ENCODE measurements around the gene DAPK1. TPM values are rescaled to one million over a fixed set of nuclear protein-coding genes. Genes with fewer than 3 reads are reported as not detected.

The DAPK1 gene
- total and polyA plus RNA-seq, 2 donors: 28.1 to 35.5 TPM

GRCh38 chr9:87580941-87581438, 83.3 kb downstream of the DAPK1 start:
- Histone ChIP-seq H3K27me3 (ENCODE audit: control insufficient read depth in 2 of 2, insufficient read depth in 1 of 2, low read length in 1 of 2) (no peaks in the 10 kb centered on the region), H3K4me3 (ENCODE audit: low read length in 2 of 2) (no peak overlapping the region), H3K36me3 (ENCODE audit: control insufficient read depth in 2 of 2, insufficient read depth in 2 of 2, low read length in 1 of 2) (peaks cover 4 to 14% of the 10 kb centered on the region in 2 donors), H3K27ac (ENCODE audit: low read depth in 1 of 2, low read length in 1 of 2) (peak overlapping the region in 1 of 2 donors; percentile 73), H3K4me1 (ENCODE audit: control insufficient read depth in 2 of 2, insufficient read depth in 2 of 2, low read length in 2 of 2) (peaks cover 9 to 35% of the 10 kb centered on the region in 2 donors), H3K9me3 (ENCODE audit: control insufficient read depth in 2 of 2, insufficient read depth in 1 of 2, low read length in 1 of 2) (no peaks in the 10 kb centered on the region)
- WGBS: 94% methylated on average over 10 of the region's 10 CpGs
- DNase-seq (ENCODE audit: low read depth in 6 of 9, low spot score in 9 of 9): peak in 1 of 9 donors; percentile 49

DNA sequence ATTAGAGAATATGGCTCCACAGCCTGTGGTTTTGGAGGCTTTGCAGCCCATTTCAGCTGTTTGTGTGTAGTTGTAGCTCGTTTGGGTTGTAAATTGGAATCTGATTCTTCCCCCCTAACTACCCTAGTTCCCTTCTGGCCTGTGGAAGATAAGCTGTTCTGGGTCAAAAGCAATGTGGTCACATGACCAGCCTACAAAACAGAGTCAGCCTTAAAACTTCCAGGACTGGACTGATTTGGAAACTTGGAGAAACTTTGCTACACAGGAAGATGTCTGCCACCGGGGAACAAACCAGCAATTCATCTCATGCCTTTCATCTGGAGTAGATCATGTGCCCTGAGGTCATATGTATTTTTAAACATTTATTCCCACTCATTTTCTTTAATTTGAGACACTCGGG, 83.8 kb downstream of the DAPK1 start:
- WGBS: 66% methylated on average over 3 of the region's 3 CpGs
- Histone ChIP-seq H3K4me1 (ENCODE audit: control insufficient read depth in 2 of 2, insufficient read depth in 2 of 2, low read length in 2 of 2) (peaks cover 9 to 35% of the 10 kb centered on the region in 2 donors), H3K4me3 (ENCODE audit: low read length in 2 of 2) (no peak overlapping the region), H3K27ac (ENCODE audit: low read depth in 1 of 2, low read length in 1 of 2) (peak overlapping the region in 1 of 2 donors; percentile 73), H3K36me3 (ENCODE audit: control insufficient read depth in 2 of 2, insufficient read depth in 2 of 2, low read length in 1 of 2) (peaks cover 4 to 14% of the 10 kb centered on the region in 2 donors), H3K27me3 (ENCODE audit: control insufficient read depth in 2 of 2, insufficient read depth in 1 of 2, low read length in 1 of 2) (no peaks in the 10 kb centered on the region), H3K9me3 (ENCODE audit: control insufficient read depth in 2 of 2, insufficient read depth in 1 of 2, low read length in 1 of 2) (no peaks in the 10 kb centered on the region)
- no peak for DNase-seq (ENCODE audit: low read depth in 6 of 9, low spot score in 9 of 9)

- H3K27me3 ChIP-seq (ENCODE audit: control insufficient read depth in 2 of 2, insufficient read depth in 1 of 2, low read length in 1 of 2): no peaks in the 10 kb centered on the region
- H3K36me3 ChIP-seq (ENCODE audit: control insufficient read depth in 2 of 2, insufficient read depth in 2 of 2, low read length in 1 of 2): peaks cover 4 to 9% of the 10 kb centered on the region in 2 donors
- H3K9me3 ChIP-seq (ENCODE audit: control insufficient read depth in 2 of 2, insufficient read depth in 1 of 2, low read length in 1 of 2): no peaks in the 10 kb centered on the region
- WGBS: 97% methylated on average over 10 of the region's 10 CpGs
- peaks cover 9 to 30% of the 10 kb centered on the region in 2 donors for H3K4me1 ChIP-seq (ENCODE audit: control insufficient read depth in 2 of 2, insufficient read depth in 2 of 2, low read length in 2 of 2)
- H3K4me3 ChIP-seq (ENCODE audit: low read length in 2 of 2): no peak overlapping the region
- no peak for DNase-seq (ENCODE audit: low read depth in 6 of 9, low spot score in 9 of 9)
- H3K27ac ChIP-seq (ENCODE audit: low read depth in 1 of 2, low read length in 1 of 2): peak overlapping the region in 1 of 2 donors; percentile 73
These were observed 84.4 kb downstream of the DAPK1 start for GRCh38 chr9:87581949-87582637.

DNA sequence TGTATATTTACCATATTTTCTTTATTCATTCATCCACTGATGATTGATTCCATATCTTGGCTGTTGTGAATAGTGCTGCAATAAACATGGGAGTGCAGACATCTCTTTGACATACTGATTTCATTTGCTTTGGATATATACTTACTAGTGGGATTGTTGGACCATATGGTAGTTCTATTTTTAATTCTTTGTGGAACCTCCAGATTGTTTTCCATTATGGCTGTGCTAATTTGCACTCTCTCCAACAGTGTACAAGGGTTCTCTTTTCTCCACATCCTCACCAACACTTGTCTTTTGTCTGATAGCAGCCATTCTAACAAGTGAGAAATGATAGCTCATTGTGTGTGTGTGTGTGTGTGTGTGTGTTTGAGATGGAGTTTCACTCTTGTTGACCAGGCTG, 86.7 kb downstream of the DAPK1 start:
- Histone ChIP-seq H3K36me3 (ENCODE audit: control insufficient read depth in 2 of 2, insufficient read depth in 2 of 2, low read length in 1 of 2) (peaks cover 4 to 13% of the 10 kb centered on the region in 2 donors), H3K4me3 (ENCODE audit: low read length in 2 of 2) (no peak overlapping the region), H3K27ac (ENCODE audit: low read depth in 1 of 2, low read length in 1 of 2) (no peak overlapping the region), H3K27me3 (ENCODE audit: control insufficient read depth in 2 of 2, insufficient read depth in 1 of 2, low read length in 1 of 2) (no peaks in the 10 kb centered on the region), H3K9me3 (ENCODE audit: control insufficient read depth in 2 of 2, insufficient read depth in 1 of 2, low read length in 1 of 2) (no peaks in the 10 kb centered on the region), H3K4me1 (ENCODE audit: control insufficient read depth in 2 of 2, insufficient read depth in 2 of 2, low read length in 2 of 2) (peaks cover 6 to 14% of the 10 kb centered on the region in 2 donors)
- no peak for DNase-seq (ENCODE audit: low read depth in 6 of 9, low spot score in 9 of 9)

DNA sequence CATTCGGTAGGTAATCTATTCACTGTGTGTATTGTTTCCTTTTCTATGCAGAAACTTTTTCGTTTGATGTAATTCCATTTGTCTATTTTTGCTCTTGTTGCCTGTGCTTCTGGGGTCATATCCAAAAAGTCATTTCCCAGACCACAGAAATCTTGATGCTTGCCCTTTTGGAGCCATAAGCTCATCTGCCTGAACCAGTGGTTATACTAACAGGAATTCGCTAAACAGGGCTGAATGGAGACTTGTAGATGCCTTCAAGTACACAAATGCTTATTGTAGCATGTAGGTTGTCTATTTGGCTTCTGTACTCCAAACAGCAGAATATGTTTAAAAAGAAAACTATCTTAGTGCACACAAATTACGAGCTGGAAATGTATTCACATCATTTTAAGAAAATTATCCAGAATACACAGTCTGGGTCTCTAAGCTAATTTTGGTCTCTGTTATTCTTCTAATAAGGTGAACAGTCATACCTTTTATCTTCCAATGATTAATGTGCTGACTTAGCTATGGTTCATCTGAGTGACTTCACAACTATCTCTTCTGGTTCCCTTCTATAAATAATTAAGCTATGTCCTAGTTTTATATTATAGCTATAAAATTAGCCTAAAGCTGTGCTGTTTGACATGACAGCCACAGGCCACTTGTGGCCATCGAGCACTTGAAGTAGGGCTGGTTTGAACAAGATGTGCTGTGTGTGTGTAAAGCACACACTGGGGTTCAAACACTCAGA, 87.6 kb downstream of the DAPK1 start:
- DNase-seq (ENCODE audit: low read depth in 6 of 9, low spot score in 9 of 9): no peak
- no peaks in the 10 kb centered on the region for H3K9me3 ChIP-seq (ENCODE audit: control insufficient read depth in 2 of 2, insufficient read depth in 1 of 2, low read length in 1 of 2)
- H3K4me3 ChIP-seq (ENCODE audit: low read length in 2 of 2): no peak overlapping the region
- H3K36me3 ChIP-seq (ENCODE audit: control insufficient read depth in 2 of 2, insufficient read depth in 2 of 2, low read length in 1 of 2): peaks cover 4 to 15% of the 10 kb centered on the region in 2 donors
- H3K27me3 ChIP-seq (ENCODE audit: control insufficient read depth in 2 of 2, insufficient read depth in 1 of 2, low read length in 1 of 2): no peaks in the 10 kb centered on the region
- 96% methylated on average over 5 of the region's 5 CpGs for WGBS
- H3K4me1 ChIP-seq (ENCODE audit: control insufficient read depth in 2 of 2, insufficient read depth in 2 of 2, low read length in 2 of 2): peaks cover 6 to 12% of the 10 kb centered on the region in 2 donors
- no peak overlapping the region for H3K27ac ChIP-seq (ENCODE audit: low read depth in 1 of 2, low read length in 1 of 2)

- Histone ChIP-seq H3K27me3 (ENCODE audit: control insufficient read depth in 2 of 2, insufficient read depth in 1 of 2, low read length in 1 of 2) (no peaks in the 10 kb centered on the region), H3K4me3 (ENCODE audit: low read length in 2 of 2) (no peak overlapping the region), H3K9me3 (ENCODE audit: control insufficient read depth in 2 of 2, insufficient read depth in 1 of 2, low read length in 1 of 2) (no peaks in the 10 kb centered on the region), H3K4me1 (ENCODE audit: control insufficient read depth in 2 of 2, insufficient read depth in 2 of 2, low read length in 2 of 2) (peaks cover 0 to 5% of the 10 kb centered on the region in 2 donors), H3K36me3 (ENCODE audit: control insufficient read depth in 2 of 2, insufficient read depth in 2 of 2, low read length in 1 of 2) (peaks cover 4 to 12% of the 10 kb centered on the region in 2 donors), H3K27ac (ENCODE audit: low read depth in 1 of 2, low read length in 1 of 2) (no peak overlapping the region)
- WGBS: 98% methylated on average over 9 of the region's 9 CpGs
- no peak for DNase-seq (ENCODE audit: low read depth in 6 of 9, low spot score in 9 of 9)
These were observed 89.2 kb downstream of the DAPK1 start for GRCh38 chr9:87586731-87587355.

GRCh38 chr9:87587356-87587745, 89.7 kb downstream of the DAPK1 start:
- Histone ChIP-seq H3K36me3 (ENCODE audit: control insufficient read depth in 2 of 2, insufficient read depth in 2 of 2, low read length in 1 of 2) (peaks cover 4 to 16% of the 10 kb centered on the region in 2 donors), H3K27ac (ENCODE audit: low read depth in 1 of 2, low read length in 1 of 2) (no peak overlapping the region), H3K27me3 (ENCODE audit: control insufficient read depth in 2 of 2, insufficient read depth in 1 of 2, low read length in 1 of 2) (no peaks in the 10 kb centered on the region), H3K9me3 (ENCODE audit: control insufficient read depth in 2 of 2, insufficient read depth in 1 of 2, low read length in 1 of 2) (no peaks in the 10 kb centered on the region), H3K4me3 (ENCODE audit: low read length in 2 of 2) (no peak overlapping the region), H3K4me1 (ENCODE audit: control insufficient read depth in 2 of 2, insufficient read depth in 2 of 2, low read length in 2 of 2) (peaks cover 5 to 10% of the 10 kb centered on the region in 2 donors)
- 96% methylated on average over 6 of the region's 6 CpGs for WGBS
- no peak for DNase-seq (ENCODE audit: low read depth in 6 of 9, low spot score in 9 of 9)

- peaks cover 4 to 16% of the 10 kb centered on the region in 2 donors for H3K36me3 ChIP-seq (ENCODE audit: control insufficient read depth in 2 of 2, insufficient read depth in 2 of 2, low read length in 1 of 2)
- H3K27me3 ChIP-seq (ENCODE audit: control insufficient read depth in 2 of 2, insufficient read depth in 1 of 2, low read length in 1 of 2): no peaks in the 10 kb centered on the region
- WGBS: over 99% methylated on average over 2 of the region's 2 CpGs
- DNase-seq (ENCODE audit: low read depth in 6 of 9, low spot score in 9 of 9): no peak
- H3K27ac ChIP-seq (ENCODE audit: low read depth in 1 of 2, low read length in 1 of 2): no peak overlapping the region
- no peak overlapping the region for H3K4me3 ChIP-seq (ENCODE audit: low read length in 2 of 2)
- peaks cover 10 to 15% of the 10 kb centered on the region in 2 donors for H3K4me1 ChIP-seq (ENCODE audit: control insufficient read depth in 2 of 2, insufficient read depth in 2 of 2, low read length in 2 of 2)
- no peaks in the 10 kb centered on the region for H3K9me3 ChIP-seq (ENCODE audit: control insufficient read depth in 2 of 2, insufficient read depth in 1 of 2, low read length in 1 of 2)
These were observed 90.2 kb downstream of the DAPK1 start for GRCh38 chr9:87587864-87588263.

GRCh38 chr9:87588339-87588738, 90.7 kb downstream of the DAPK1 start:
- H3K9me3 ChIP-seq (ENCODE audit: control insufficient read depth in 2 of 2, insufficient read depth in 1 of 2, low read length in 1 of 2): no peaks in the 10 kb centered on the region
- no peak overlapping the region for H3K4me3 ChIP-seq (ENCODE audit: low read length in 2 of 2)
- peaks cover 3 to 14% of the 10 kb centered on the region in 2 donors for H3K36me3 ChIP-seq (ENCODE audit: control insufficient read depth in 2 of 2, insufficient read depth in 2 of 2, low read length in 1 of 2)
- H3K27me3 ChIP-seq (ENCODE audit: control insufficient read depth in 2 of 2, insufficient read depth in 1 of 2, low read length in 1 of 2): no peaks in the 10 kb centered on the region
- peaks cover 15 to 20% of the 10 kb centered on the region in 2 donors for H3K4me1 ChIP-seq (ENCODE audit: control insufficient read depth in 2 of 2, insufficient read depth in 2 of 2, low read length in 2 of 2)
- no peak overlapping the region for H3K27ac ChIP-seq (ENCODE audit: low read depth in 1 of 2, low read length in 1 of 2)
- DNase-seq (ENCODE audit: low read depth in 6 of 9, low spot score in 9 of 9): no peak

Data from thymus (tissue), 11 donors.